ENCODE results near the gene CLDN4. TPM values are rescaled to one million over a fixed set of nuclear protein-coding genes. Genes with fewer than 3 reads are reported as not detected.

The CLDN4 gene
- total RNA-seq, 1 experiment from 2014 or later: 234 TPM

- ChIA-PET RAD21 (ENCODE audit: low non-redundant PET in 1 of 2, low total read pairs in 2 of 2, uncharacterized antibody in 2 of 2, unreplicated experiment in 2 of 2) (interaction anchor here in 1 of 2 experiments (0.6 kb wide), 1 partner anchor 618 kb away, joined by 3 read pairs; no protein-coding TSS in a partner anchor), POLR2A (no interaction called here), CTCF (interaction anchor here (1.3 to 1.5 kb wide), 2 partner anchors 10 to 146 kb away, joined by 3 read pairs; no protein-coding TSS in a partner anchor)
- intact Hi-C loops (cut with micrococcal nuclease): no loop called here
- no peak overlapping the region for H3K4me3 ChIP-seq (replicated peaks in 1 of 2; ENCODE audit: low read depth in 1 of 2, low read length in 2 of 2)
- no peak overlapping the region for H3K27ac ChIP-seq (ENCODE audit: low read depth, low read length)
- DNase-seq (ENCODE audit: low read depth, low spot score) (no peak), ATAC-seq (no peak)
- H3K9me2 ChIP-seq (ENCODE audit: insufficient read depth): no peaks in the 10 kb centered on the region
- H4K20me1 ChIP-seq (ENCODE audit: insufficient read depth): no peaks in the 10 kb centered on the region
- H3K4me1 ChIP-seq (ENCODE audit: control insufficient read depth in 1 of 2, insufficient read depth in 2 of 2, low read length in 2 of 2): no peaks in the 10 kb centered on the region
- H3K9me3 ChIP-seq (ENCODE audit: control insufficient read depth in 1 of 2, insufficient read depth in 1 of 2, low read depth in 1 of 2, low read length in 2 of 2): no peaks in the 10 kb centered on the region
- no peak overlapping the region for H3K9ac ChIP-seq (ENCODE audit: low read length)
- peaks cover 12% of the 10 kb centered on the region; the same call in 1 of the 2 replicates for H3K27me3 ChIP-seq (ENCODE audit: insufficient read depth, low read length)
- TF ChIP-seq EGR1 (IDR thresholded peaks at IDR 0.05; ENCODE audit: low read depth) (no peak), YY1 (IDR thresholded peaks at IDR 0.05; ENCODE audit: extremely low read depth, insufficient replicate concordance, low read depth, low read length) (no peak), SP1 (IDR thresholded peaks at IDR 0.05; ENCODE audit: low read depth) (no peak), CBX3 (IDR thresholded peaks at IDR 0.05; ENCODE audit: low read depth) (no peak), EZH2phosphoT487 (IDR thresholded peaks at IDR 0.05; ENCODE audit: borderline replicate concordance) (no peak), POLR2AphosphoS5 (IDR thresholded peaks at IDR 0.05; ENCODE audit: low read depth, low read length) (no peak), CEBPB (IDR thresholded peaks at IDR 0.05; ENCODE audit: low read depth) (no peak), MAX (IDR thresholded peaks at IDR 0.05) (no peak), ZNF274 (IDR thresholded peaks at IDR 0.05; ENCODE audit: low read depth, low read length) (no peak), ATF3 (IDR thresholded peaks at IDR 0.05) (no peak), REST (IDR thresholded peaks at IDR 0.05; ENCODE audit: low read depth) (no peak), FOSL1 (IDR thresholded peaks at IDR 0.05; ENCODE audit: low read depth) (no peak), EZH2 (IDR thresholded peaks at IDR 0.05) (no peak), ZFX (IDR thresholded peaks at IDR 0.05) (no peak), SRF (IDR thresholded peaks at IDR 0.05; ENCODE audit: low read depth) (no peak), SIN3A (IDR thresholded peaks at IDR 0.05; ENCODE audit: low read depth) (no peak), POLR2A (IDR thresholded peaks at IDR 0.05; ENCODE audit: borderline replicate concordance, extremely low read depth, insufficient read depth, insufficient read length) (no peak), TCF7L2 (IDR thresholded peaks at IDR 0.05; ENCODE audit: borderline replicate concordance, extremely low read depth, insufficient read depth, insufficient read length) (no peak)
- H2AFZ ChIP-seq (ENCODE audit: low read depth, low read length, poor library complexity, severe bottlenecking): no peak overlapping the region
- no peaks in the 10 kb centered on the region for H3K36me3 ChIP-seq (ENCODE audit: control insufficient read depth in 1 of 2, insufficient read depth in 2 of 2, low read length in 2 of 2)
- no peaks in the 10 kb centered on the region for H3K79me2 ChIP-seq (ENCODE audit: insufficient read depth, low read length)
- no TSS peak for BruUV-seq (replicated peaks)
- no peak overlapping the region for H3K4me2 ChIP-seq (ENCODE audit: low read length)
These were observed 50.0 kb downstream of the CLDN4 start for GRCh38 chr7:73880755-73881328.

Data from HCT116 (cell line).